ENCODE results near the gene AIG1.
"Not testable (repeated sequence)": the region's sequence is repeated elsewhere in the genome, so short reads cannot be mapped to it uniquely, and the experiment has no call there.

AIG1 gene

GRCh38 chr6:143058987-143059386, 1.7 kb upstream of the AIG1 start:
- no peak for DNase-seq (ENCODE audit: low read depth in 2 of 2)

- DNase-seq (ENCODE audit: low read depth in 2 of 2), result no peak
These were observed 881 bp upstream of the AIG1 start for GRCh38 chr6:143059663-143060353.

GRCh38 chr6:143060354-143060805, 309 bp upstream of the AIG1 start:
- DNase-seq (ENCODE audit: low read depth in 2 of 2), result peak; percentile 57

- DNase-seq (ENCODE audit: low read depth in 2 of 2), result no peak
These were observed 1.1 kb downstream of the AIG1 start for GRCh38 chr6:143061597-143062385.

- no peak for DNase-seq (ENCODE audit: low read depth in 2 of 2)
These were observed 1.9 kb downstream of the AIG1 start for GRCh38 chr6:143062551-143062950.

GRCh38 chr6:143063631-143064030, 2.9 kb downstream of the AIG1 start:
- no peak for DNase-seq (ENCODE audit: low read depth in 2 of 2)

- no peak for DNase-seq (ENCODE audit: low read depth in 2 of 2)
These were observed 3.6 kb downstream of the AIG1 start for GRCh38 chr6:143064271-143064670.

GRCh38 chr6:143064951-143065683, 4.4 kb downstream of the AIG1 start:
- no peak for DNase-seq (ENCODE audit: low read depth in 2 of 2)

GRCh38 chr6:143068001-143068400, 7.3 kb downstream of the AIG1 start:
- no peak for DNase-seq (ENCODE audit: low read depth in 2 of 2)

GRCh38 chr6:143074101-143074500, 13.4 kb downstream of the AIG1 start:
- DNase-seq (ENCODE audit: low read depth in 2 of 2), result no peak

- no peak for DNase-seq (ENCODE audit: low read depth in 2 of 2)
These were observed 14.1 kb downstream of the AIG1 start for GRCh38 chr6:143074670-143075318.

- no peak for DNase-seq (ENCODE audit: low read depth in 2 of 2)
These were observed 18.0 kb downstream of the AIG1 start for GRCh38 chr6:143078468-143079324.

- DNase-seq (ENCODE audit: low read depth in 2 of 2), result no peak
These were observed 18.6 kb downstream of the AIG1 start for GRCh38 chr6:143079325-143079640.

GRCh38 chr6:143082274-143082673, 21.6 kb downstream of the AIG1 start:
- DNase-seq (ENCODE audit: low read depth in 2 of 2), result not testable (repeated sequence)

GRCh38 chr6:143084019-143084418, 23.3 kb downstream of the AIG1 start:
- DNase-seq (ENCODE audit: low read depth in 2 of 2), result not testable (repeated sequence)

GRCh38 chr6:143087335-143087734, 26.6 kb downstream of the AIG1 start:
- not testable (repeated sequence) for DNase-seq (ENCODE audit: low read depth in 2 of 2)

GRCh38 chr6:143087856-143088255, 27.2 kb downstream of the AIG1 start:
- no peak for DNase-seq (ENCODE audit: low read depth in 2 of 2)

GRCh38 chr6:143090314-143091044, 29.8 kb downstream of the AIG1 start:
- DNase-seq (ENCODE audit: low read depth in 2 of 2), result no peak

GRCh38 chr6:143092768-143093167, 32.1 kb downstream of the AIG1 start:
- DNase-seq (ENCODE audit: low read depth in 2 of 2), result no peak

GRCh38 chr6:143093290-143093689, 32.6 kb downstream of the AIG1 start:
- DNase-seq (ENCODE audit: low read depth in 2 of 2), result no peak
